Measurements from ENCODE around the gene LRRC37A.
"Not testable (repeated sequence)": the region's sequence is repeated elsewhere in the genome, so short reads cannot be mapped to it uniquely, and the experiment has no call there.

The LRRC37A gene

DNA sequence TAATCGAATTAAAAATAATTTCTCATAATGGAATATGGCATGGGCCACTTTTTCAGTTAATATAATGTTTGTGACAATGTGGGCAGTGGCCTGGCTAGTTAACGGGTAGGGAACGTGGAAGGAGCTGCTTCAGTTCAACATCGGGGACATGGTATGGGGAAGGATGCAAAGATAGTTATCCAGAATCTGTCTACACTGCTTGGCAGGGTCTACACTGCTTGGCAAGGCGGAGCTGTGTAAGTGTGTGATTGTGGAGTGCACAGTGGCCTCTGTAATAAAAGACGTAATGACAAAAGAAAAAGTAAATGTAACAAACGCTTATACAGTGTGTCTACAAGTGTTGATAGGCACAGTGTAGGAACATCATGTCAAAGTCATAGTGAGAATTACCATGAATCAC, 7.3 kb upstream of the LRRC37A start:
- not testable (repeated sequence) for DNase-seq (ENCODE audit: low spot score)

DNA sequence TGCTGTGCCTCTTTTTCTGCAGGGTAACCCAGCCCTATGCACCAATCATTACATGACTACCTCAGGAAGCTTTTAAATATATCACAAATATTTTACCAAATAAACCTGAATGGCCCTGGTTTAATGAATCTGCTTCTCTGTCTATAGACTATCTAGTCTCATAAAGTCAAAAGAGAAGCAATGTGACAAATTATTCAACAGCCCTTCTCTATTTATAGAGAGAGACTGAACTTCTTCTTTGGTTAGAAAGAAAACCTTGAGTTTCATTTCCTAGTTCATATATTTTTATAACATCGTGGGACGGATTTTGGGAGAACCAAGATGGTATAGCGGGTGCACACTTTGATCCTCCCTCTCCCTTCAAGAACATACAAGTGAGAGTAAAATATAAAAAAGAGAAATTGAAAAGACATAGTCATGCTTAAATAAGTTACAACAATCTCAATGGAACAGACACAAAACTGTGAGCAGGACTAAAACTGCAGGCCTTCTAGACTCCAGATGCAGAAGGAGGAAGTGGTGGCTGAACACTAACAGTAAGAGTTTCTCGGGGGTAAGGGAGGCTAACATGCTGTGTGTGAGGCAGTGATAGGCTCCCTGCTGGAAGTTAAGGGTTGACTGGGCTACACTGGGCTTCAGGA, 3.9 kb upstream of the LRRC37A start:
- not testable (repeated sequence) for DNase-seq (ENCODE audit: low spot score)

DNA sequence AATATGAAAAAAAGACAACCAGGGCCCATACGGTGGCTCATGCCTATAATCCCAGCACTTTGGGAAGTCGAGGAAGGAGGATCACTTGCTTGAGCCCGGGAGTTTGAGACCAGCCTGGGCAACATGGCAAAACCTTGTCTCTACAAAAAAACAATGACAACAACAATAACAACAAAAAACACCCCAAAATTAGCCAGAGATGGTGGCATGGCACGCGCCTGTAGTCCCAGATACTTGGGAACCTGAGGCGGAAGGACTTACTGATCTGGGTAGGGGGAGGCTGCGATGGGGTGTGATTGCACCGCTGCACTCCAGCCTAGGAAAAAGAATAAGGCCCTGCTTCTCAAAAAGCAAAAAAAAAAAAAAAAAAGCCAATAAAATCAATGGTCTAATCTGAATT, 3.3 kb upstream of the LRRC37A start:
- DNase-seq (ENCODE audit: low spot score), result not testable (repeated sequence)

DNA sequence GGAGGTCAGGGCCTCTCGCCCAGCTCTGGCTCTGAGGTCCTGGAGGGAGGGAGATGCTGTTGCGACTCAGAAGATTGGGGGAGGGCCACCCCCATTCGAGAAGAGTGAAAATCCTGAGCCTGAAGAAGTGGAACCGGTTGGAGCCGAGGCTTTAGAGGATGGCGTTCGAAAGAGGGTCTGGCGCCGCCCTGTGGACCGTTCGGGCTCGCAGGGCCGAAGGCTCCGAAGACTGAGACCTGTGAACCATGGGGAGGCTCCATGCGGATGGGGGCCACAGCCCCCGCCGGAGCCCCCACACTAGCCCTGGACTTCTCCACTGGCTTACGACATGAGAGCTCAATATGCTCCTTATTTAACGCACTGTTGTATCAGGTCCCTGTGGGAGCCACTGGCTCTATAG, 46.3 kb downstream of the LRRC37A start:
- DNase-seq (ENCODE audit: low spot score), result not testable (repeated sequence)

DNA sequence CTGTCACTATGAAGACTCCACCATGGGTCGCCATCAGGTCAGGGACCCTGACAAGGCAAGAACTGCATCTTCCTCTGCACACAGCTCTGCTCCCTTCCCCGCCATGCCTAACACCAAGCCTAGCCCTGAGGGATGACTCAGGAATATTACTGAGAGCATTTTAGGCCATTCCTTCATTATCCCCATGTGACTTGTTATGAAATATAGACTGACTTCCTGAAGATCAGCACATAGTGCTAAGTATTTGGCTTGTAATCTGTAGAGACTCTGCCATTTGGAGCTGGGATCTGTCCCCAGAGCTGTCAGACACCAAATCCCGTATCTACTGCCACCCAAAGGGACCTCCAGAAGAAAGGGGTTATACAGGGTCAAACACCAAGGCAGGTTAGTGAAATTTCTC, 47.2 kb downstream of the LRRC37A start:
- DNase-seq (ENCODE audit: low spot score), result not testable (repeated sequence)

DNA sequence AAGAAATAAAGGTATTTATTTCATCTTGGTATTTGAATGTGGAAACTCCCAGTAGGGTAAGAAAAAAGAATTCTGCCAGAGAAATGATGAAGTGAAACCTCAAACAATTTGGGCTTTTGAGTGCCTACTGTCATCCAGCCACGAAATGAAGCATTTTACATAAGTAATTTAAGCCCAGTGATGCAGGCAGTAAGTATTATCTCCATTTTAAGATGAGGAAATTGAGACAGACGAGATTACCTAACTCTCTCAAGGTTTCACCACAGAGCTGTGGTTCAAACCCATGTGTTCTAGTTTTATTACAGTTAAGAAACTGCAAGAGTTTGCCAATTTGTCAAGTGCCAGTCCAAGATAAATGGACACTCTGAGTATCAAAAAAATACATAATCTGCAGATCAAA, 53.4 kb downstream of the LRRC37A start:
- DNase-seq (ENCODE audit: low spot score), result not testable (repeated sequence)

DNA sequence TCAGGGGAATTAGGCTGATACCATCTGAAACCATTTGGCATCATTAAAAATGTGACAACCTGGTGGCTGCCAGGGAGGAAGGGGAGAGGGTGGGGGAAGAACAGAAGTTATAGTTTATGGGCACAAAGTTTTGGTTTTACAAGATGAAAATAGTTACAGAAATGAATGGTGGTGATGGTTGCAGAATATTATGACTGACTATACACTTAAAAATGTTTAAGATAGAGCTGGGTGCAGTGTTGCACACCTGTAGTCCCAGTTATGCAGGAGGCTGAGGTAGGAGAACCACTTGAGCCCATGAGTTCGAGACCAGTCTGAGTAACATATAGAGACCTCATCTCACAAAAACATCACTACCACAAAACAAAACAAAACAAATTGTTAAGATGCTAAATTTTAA, 54.1 kb downstream of the LRRC37A start:
- not testable (repeated sequence) for DNase-seq (ENCODE audit: low spot score)

DNA sequence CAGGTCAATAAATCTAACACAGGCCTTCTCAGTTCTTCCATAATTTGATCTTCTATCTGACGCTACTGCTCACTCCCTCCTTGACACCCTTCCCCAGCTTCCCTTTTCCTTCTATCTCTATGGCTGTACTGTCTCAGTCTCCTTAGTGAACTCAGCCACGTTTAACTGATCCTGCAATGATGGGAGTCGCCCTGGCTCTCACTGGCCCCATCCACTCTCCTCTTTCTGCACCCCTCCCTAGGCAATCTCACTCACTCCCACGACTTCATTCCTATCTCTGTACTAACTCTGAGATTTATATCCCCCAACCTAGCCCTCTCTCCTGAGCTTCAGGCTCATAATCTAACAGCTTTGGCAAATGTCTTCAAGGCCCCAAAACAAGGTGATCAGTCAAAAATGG, 58.9 kb downstream of the LRRC37A start:
- not testable (repeated sequence) for DNase-seq (ENCODE audit: low spot score)

DNA sequence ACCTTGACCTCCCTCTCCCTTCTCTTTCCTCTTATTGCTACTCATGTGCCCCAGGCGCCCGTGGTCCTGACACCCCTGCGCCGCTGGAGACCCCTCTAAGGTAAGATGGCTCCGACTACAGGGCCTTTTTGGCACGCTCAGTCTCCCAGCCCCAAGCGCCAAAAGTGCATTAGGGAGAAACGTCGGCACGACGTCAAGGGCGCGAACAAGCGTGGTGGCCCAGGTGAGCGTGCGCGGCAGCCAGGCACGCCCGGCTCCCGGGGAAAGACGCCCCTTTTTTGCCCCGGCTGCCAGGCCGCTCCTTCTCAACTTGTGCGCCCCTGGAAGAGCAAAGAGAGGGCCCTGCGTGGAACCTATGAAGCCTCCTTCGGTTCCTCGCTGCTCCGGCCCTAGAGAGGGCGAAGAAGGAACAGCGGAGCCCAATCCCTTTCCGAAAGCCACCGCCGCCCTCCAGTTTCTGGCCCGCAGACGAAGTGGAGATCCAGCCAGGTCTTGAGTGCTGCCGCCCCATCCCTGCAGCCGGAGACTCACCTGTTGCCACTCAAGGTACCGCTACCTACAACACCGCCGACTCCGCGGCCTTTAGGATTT, 66.3 kb downstream of the LRRC37A start:
- not testable (repeated sequence) for DNase-seq (ENCODE audit: low spot score)

DNA sequence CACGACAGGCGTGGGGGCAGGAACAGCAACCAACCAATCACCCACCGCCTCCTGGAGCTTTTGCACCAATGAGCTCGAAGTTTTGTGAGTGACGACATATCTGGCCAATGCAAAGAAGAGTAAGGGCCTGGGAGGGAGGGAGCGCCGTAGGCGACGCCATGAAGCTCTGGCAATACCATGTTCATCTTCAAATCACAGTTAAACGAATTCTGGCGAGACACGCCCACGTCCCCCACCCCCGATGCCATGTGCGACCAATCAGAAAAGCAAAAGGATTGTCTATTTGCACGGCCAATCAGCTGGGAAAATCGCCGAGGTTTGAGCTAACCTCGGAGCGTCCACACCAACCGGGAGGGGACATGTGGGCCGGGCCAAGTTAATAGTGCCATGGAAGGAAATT, 66.8 kb downstream of the LRRC37A start, which contains the start of gene ARL17B:
ARL17B (minus strand) TSS at position 12 of the 400 bp plus-strand sequence. CDS start 3,369 bp downstream, outside the sequence.
- DNase-seq (ENCODE audit: low spot score), result peak; percentile 91

DNA sequence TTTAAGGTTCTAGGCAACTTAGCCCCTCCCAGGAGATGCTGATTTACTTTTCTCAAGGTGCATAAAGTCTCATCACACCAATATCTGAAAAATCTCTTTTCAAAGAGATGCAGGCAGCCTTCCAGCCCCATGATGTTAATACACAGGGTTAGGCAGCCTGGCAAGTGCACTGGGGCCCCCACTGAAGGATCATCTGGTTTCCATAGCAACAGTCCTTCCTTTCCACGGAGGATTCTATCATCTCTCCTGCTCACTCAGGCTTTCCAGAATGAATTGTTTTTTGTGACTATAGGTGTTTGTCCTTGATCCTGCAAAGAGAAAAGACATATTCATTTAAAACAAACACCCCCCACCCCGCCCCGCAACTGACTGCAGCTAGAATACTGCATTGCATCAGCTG, 72.6 kb downstream of the LRRC37A start:
- not testable (repeated sequence) for DNase-seq (ENCODE audit: low spot score)

DNA sequence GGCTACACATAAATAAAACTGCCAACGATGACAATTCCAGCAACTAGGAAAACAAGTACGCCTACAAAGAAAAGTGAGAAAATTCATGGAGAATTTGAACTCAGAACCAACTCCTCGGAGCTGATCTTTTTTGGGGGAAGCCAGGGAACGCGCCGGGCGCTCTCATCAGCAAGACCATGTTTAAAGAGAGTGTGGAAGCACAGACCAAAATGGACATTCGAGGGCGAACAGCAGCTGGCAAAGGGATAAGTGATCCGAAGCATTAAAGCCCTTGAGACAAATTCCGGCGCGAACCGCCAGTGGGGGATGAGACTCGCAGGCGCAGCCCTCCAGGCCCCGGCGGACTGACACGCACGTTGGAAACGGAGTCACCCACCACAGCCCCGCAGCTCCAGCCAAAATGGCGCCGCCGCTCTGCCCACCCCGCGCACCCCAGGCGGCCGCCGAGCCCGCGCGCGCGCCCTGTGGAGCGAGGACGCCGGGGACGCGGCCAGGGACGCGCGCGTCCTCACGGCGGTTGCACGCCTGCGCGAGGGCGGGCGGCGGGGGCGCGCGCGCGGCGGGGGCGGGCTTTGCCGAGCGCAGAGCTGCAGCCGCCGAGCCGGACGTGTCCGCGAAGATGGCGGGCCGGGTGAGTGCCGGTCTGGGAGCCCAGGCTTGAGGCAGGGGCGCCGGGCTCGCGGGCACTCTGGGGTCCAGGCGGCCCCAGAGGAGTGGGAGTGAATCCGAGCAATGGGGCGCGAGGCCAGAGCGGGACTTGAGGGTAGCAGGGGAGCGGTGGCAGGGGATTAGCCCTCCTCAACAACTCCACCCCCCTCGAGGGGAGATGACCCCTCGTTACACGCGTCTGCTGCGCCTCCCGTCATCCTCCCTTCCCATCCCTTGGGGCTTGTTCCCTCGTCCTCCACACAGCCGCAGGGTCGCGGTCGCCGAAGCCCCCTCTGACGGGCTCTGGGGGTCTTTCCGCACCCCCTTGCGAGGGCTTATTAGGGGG, 77.6 kb downstream of the LRRC37A start:
- not testable (repeated sequence) for DNase-seq (ENCODE audit: low spot score)

DNA sequence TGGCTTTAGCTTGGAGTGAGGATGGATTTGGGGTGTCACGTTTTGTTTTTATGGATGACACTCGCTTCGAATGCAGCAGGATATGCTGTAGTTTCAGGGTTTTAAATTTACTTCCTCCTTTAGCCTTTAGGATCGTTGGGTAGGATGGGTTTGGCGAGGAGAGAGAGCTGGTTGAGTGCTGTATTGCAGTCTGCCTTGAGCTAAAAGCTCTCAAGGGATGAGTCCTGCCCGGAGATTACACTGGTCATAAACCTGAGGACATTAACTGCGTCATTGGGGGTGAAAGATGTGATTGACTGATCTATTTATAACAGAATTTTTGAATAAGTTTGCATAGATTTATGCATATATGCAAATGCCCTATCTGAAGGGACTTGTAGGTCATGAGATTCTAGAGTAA, 78.5 kb downstream of the LRRC37A start:
- DNase-seq (ENCODE audit: low spot score), result not testable (repeated sequence)

DNA sequence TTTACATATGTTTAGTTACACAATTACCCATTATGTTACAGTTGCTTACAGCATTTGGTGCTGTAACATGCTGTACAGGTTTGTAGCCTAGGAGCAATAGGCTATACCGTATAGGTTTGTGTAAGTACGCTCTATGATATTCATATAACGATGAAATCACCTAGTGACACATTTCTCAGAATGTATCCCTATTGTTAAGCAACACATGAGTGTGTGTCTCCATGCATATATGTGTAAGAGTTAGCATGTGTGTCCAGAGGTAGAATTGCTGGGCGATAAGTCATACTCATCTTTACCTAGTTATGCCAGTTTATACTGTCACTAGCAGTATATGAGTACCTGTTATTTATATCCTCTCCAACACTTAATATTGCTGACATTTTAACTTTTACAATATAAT, 88.2 kb downstream of the LRRC37A start:
- not testable (repeated sequence) for DNase-seq (ENCODE audit: low spot score)

DNA sequence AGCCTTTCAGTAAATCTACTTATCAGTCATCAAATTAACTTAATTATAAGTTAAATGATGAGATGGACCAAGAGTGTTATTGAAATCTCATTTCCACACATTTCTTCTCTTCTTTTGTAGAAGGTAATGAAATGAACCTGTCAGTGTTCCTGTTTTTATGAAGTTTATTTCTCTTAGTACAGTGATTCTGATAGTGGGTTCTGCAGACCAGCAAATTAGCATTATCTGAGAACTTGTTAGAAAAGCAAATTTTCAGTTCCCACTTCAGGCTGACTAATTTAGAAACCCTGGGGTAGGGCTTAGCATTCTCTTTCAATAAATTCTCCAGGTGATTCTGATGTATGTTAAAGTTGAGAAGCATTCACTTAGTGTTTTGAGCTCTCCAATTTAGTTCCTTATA, 90.6 kb downstream of the LRRC37A start:
- DNase-seq (ENCODE audit: low spot score), result not testable (repeated sequence)
